Stimulated activated CD8-positive, alpha-beta memory T cell treated with anti-CD3 and anti-CD28 coated beads, Interleukin-12 subunit alpha, Interleukin-12 subunit beta, amount 100 ng/mL, for 1 hour (primary cell): ENCODE results near the gene ANXA7.
"Not testable (repeated sequence)": the region's sequence is repeated elsewhere in the genome, so short reads cannot be mapped to it uniquely, and the experiment has no call there.

ENCODE experiments used
- DNase-seq: peaks from one replicate; pipeline ENCODE4 v3.0.0-alpha.2; 2020; ENCODE audit warnings: low read depth

ANXA7 gene

GRCh38 chr10:73338801-73339368 lies 75.0 kb downstream of the ANXA7 start:
- DNase-seq = no peak

GRCh38 chr10:73333202-73333601 lies 80.7 kb downstream of the ANXA7 start:
- DNase-seq = no peak

GRCh38 chr10:73332379-73332778 lies 81.5 kb downstream of the ANXA7 start:
- DNase-seq = no peak

GRCh38 chr10:73328523-73328922 lies 85.3 kb downstream of the ANXA7 start:
- DNase-seq = not testable (repeated sequence)

- DNase-seq = not testable (repeated sequence)
Measured at GRCh38 chr10:73325290-73325689, 88.6 kb downstream of the ANXA7 start.
